SK-N-SH (cell line): Measurements from ENCODE around the gene RPS6KA2. TPM values are rescaled to one million over a fixed set of nuclear protein-coding genes. Genes with fewer than 3 reads are reported as not detected.

Experiments
- CTCF ChIA-PET: fragments of 300-600, 350-600 bp; formaldehyde crosslinking; extraction: SDS; loops from one replicate; lab custom pipeline; 2021; lab: Yijun Ruan, JAX
- POLR2A ChIA-PET: fragments of 350-600 bp; sonication (Branson Sonifier 250); formaldehyde crosslinking; extraction: SDS; loops from one replicate; lab custom pipeline; 2020; ENCODE audit warnings: antibody characterized with exemption, inconsistent platforms; lab: Yijun Ruan, JAX
- DNase-seq: peaks from one replicate; pipeline ENCODE4 v3.0.0; 2012
- H2AFZ ChIP-seq: fragments of 200-600 bp; sonication (generic); 2 replicates; pipeline ENCODE4 v1.8.1; 2016; ENCODE audit warnings: antibody characterized with exemption, mild to moderate bottlenecking, low read depth
- H3F3A ChIP-seq: fragments of 200-600 bp; sonication (generic); replicated peaks from 2 replicates; pipeline ENCODE3; 2016; ENCODE audit warnings: antibody characterized with exemption, mild to moderate bottlenecking; ENCODE audit not compliant: insufficient read depth
- H3K27ac ChIP-seq, 2 experiments: fragments of 200-500 bp in 1 of 2; fragments of 200-600 bp in 1 of 2; sonication (Bioruptor generic) in 1 of 2; sonication (generic), shearing (Covaris generic) in 1 of 2; 2 replicates each; pipeline versions ENCODE4 v1.5.1 to v1.6.1; 2014 to 2016; ENCODE audit warnings: low read depth in 2 of 2, inconsistent platforms in 1 of 2, low read length in 1 of 2, mild to moderate bottlenecking in 1 of 2, mixed read lengths in 1 of 2
- H3K27me3 ChIP-seq: fragments of 200-600 bp; sonication (generic), shearing (Covaris generic); 2 replicates; pipeline ENCODE4 v1.6.1; 2016; ENCODE audit warnings: mixed run types; ENCODE audit not compliant: insufficient read depth
- H3K36me3 ChIP-seq, 2 experiments: fragments of 200-500 bp in 1 of 2; fragments of 200-600 bp in 1 of 2; sonication (Bioruptor generic) in 1 of 2; sonication (generic) in 1 of 2; replicated peaks in 1 of 2; 2 replicates each; pipeline versions ENCODE3 to v1.5.1; 2014 to 2016; ENCODE audit warnings: low read length in 1 of 2, mild to moderate bottlenecking in 1 of 2; ENCODE audit not compliant: insufficient read depth in 2 of 2, control insufficient read depth in 1 of 2
- H3K4me1 ChIP-seq, 2 experiments: fragments of 200-500 bp in 1 of 2; fragments of 200-600 bp in 1 of 2; sonication (Bioruptor generic) in 1 of 2; sonication (generic), shearing (Covaris generic) in 1 of 2; 2 replicates each; pipeline versions ENCODE4 v1.5.1 to v1.6.1; 2014 to 2016; ENCODE audit warnings: low read depth in 1 of 2, low read length in 1 of 2, mixed run types in 1 of 2; ENCODE audit not compliant: insufficient read depth in 2 of 2, control insufficient read depth in 1 of 2
- H3K4me2 ChIP-seq: fragments of 200-600 bp; sonication (generic), shearing (Covaris generic); 2 replicates; pipeline ENCODE4 v1.6.1; 2017; ENCODE audit warnings: mixed run types
- H3K4me3 ChIP-seq, 2 experiments: fragments of 200-500 bp in 1 of 2; fragments of 200-600 bp in 1 of 2; sonication (Bioruptor generic) in 1 of 2; sonication (generic), shearing (Covaris generic) in 1 of 2; 2 replicates each; pipeline versions ENCODE4 v1.5.1 to v1.8.1; 2014 to 2016; ENCODE audit warnings: low read depth in 2 of 2, inconsistent platforms in 1 of 2, low read length in 1 of 2, mild to moderate bottlenecking in 1 of 2, mixed read lengths in 1 of 2, moderate library complexity in 1 of 2
- H3K79me2 ChIP-seq: fragments of 200-600 bp; sonication (generic); 2 replicates; pipeline ENCODE4 v1.8.1; 2017; ENCODE audit warnings: mild to moderate bottlenecking; ENCODE audit not compliant: insufficient read depth
- H3K9ac ChIP-seq: fragments of 200-600 bp; sonication (generic); 2 replicates; pipeline ENCODE4 v1.6.1; 2017; ENCODE audit warnings: mixed run types
- H3K9me2 ChIP-seq: fragments of 200-600 bp; sonication (generic); 2 replicates; pipeline ENCODE4 v1.6.1; 2017; ENCODE audit warnings: mixed run types
- H3K9me3 ChIP-seq: fragments of 200-600 bp; sonication (generic); 2 replicates; pipeline ENCODE4 v1.6.1; 2017; ENCODE audit warnings: mixed run types, mild to moderate bottlenecking, moderate library complexity
- H4K20me1 ChIP-seq: fragments of 200-600 bp; sonication (generic); 2 replicates; pipeline ENCODE4 v1.6.1; 2017; ENCODE audit warnings: mild to moderate bottlenecking, mixed run types; ENCODE audit not compliant: insufficient read depth
- CHD2 ChIP-seq: fragments of 150-350 bp; IDR thresholded peaks from 2 replicates; pipeline ENCODE4 v1.6.1; 2018; ENCODE audit warnings: low read length; ENCODE audit not compliant: partially characterized antibody
- CTCF ChIP-seq: fragments of 200-600 bp; sonication (generic); IDR thresholded peaks from 2 replicates; pipeline ENCODE4 v1.6.1; 2017; ENCODE audit warnings: antibody characterized with exemption, mild to moderate bottlenecking, moderate library complexity
- ELF1 ChIP-seq: IDR thresholded peaks from 2 replicates; pipeline ENCODE4 v1.4.0; 2012
- FOSL2 ChIP-seq: IDR thresholded peaks from 2 replicates; pipeline ENCODE4 v1.4.0; 2012; ENCODE audit warnings: low read depth, mild to moderate bottlenecking, moderate library complexity, borderline replicate concordance
- GATA2 ChIP-seq: sonication (generic); formaldehyde crosslinking; IDR thresholded peaks from 2 replicates; pipeline ENCODE4 v1.5.0; 2020; ENCODE audit warnings: mild to moderate bottlenecking, missing genetic modification reagents
- JUND ChIP-seq: IDR thresholded peaks from 2 replicates; pipeline ENCODE4 v1.4.0; 2012
- NFIC ChIP-seq: IDR thresholded peaks from 2 replicates; pipeline ENCODE4 v1.4.0; 2012; ENCODE audit warnings: borderline replicate concordance
- PBX3 ChIP-seq: IDR thresholded peaks from 2 replicates; pipeline ENCODE4; 2012
- POLR2AphosphoS5 ChIP-seq: IDR thresholded peaks from 2 replicates; pipeline ENCODE4 v1.6.1; 2012; ENCODE audit warnings: low read depth, low read length
- REST ChIP-seq: IDR thresholded peaks from 2 replicates; pipeline ENCODE4 v1.6.1; 2012; ENCODE audit warnings: mild to moderate bottlenecking, low read depth, low read length, moderate library complexity
- RFX5 ChIP-seq: IDR thresholded peaks from 2 replicates; pipeline ENCODE4 v1.6.1; 2012; ENCODE audit warnings: mild to moderate bottlenecking, improper control_type of control experiment, low read length
- SMC3 ChIP-seq: IDR thresholded peaks from 2 replicates; pipeline ENCODE4 v1.6.1; 2012; ENCODE audit warnings: low read depth, low read length, improper control_type of control experiment
- TAF1 ChIP-seq: IDR thresholded peaks from 2 replicates; pipeline ENCODE4 v1.6.1; 2012; ENCODE audit warnings: low read depth, mild to moderate bottlenecking, low read length, moderate library complexity, borderline replicate concordance
- TCF12 ChIP-seq: IDR thresholded peaks from 2 replicates; pipeline ENCODE4 v1.4.0; 2012
- TEAD4 ChIP-seq: IDR thresholded peaks from 2 replicates; pipeline ENCODE4 v1.4.0; 2012; ENCODE audit warnings: mild to moderate bottlenecking, borderline replicate concordance; ENCODE audit not compliant: insufficient read depth
- USF2 ChIP-seq: fragments of 150-350 bp; IDR thresholded peaks from 2 replicates; pipeline ENCODE4 v1.6.1; 2017; ENCODE audit warnings: antibody characterized with exemption, low read length, low read depth, borderline replicate concordance
- WGBS: methylation state at CpG from one replicate; pipeline ENCODE4 v1.1.6; 2017; ENCODE audit warnings: low lambda C conversion rate; 5-methylcytosine and 5-hydroxymethylcytosine counted together
- polyA plus RNA-seq, 3 experiments: library from polyadenylated mRNA; depleted of rRNA; stranded (reverse); fragments of >200 nt; gene quantifications; 2 replicates each; pipeline ENCODE4 v1.2.3, GENCODE V29; 2012

Gene RPS6KA2
- polyA plus RNA-seq, 1 of the 3 experiments (the other 2 are of a cell fraction), result 59.5 TPM

GRCh38 chr6:166561771-166562359, 65.2 kb downstream of the RPS6KA2 start (continued):
- TF ChIP-seq FOSL2 (no peak), PBX3 (no peak), REST (no peak), SMC3 (no peak)

- TF ChIP-seq CHD2 (no peak), GATA2 (CRISPR knock-in tag) (no peak), TCF12 (no peak), TAF1 (no peak), NFIC (no peak), RFX5 (no peak), USF2 (no peak), JUND (no peak), ELF1 (no peak), FOSL2 (no peak), CTCF (no peak), TEAD4 (no peak), POLR2AphosphoS5 (no peak)
- no peak overlapping the region for H3K9ac ChIP-seq
- no peak for DNase-seq
- H3K4me2 ChIP-seq, result no peak overlapping the region
- CTCF ChIA-PET, result no interaction called here
- H3K36me3 ChIP-seq, result peaks cover 14 to 30% of the 10 kb centered on the region in 2 experiments
- H3F3A ChIP-seq, result peaks cover 7% of the 10 kb centered on the region
- 86% methylated on average over 3 of the region's 3 CpGs for WGBS
- H4K20me1 ChIP-seq, result no peaks in the 10 kb centered on the region
- H3K4me3 ChIP-seq, result no peak overlapping the region; a peak in 1 of 4 replicates
- H3K27me3 ChIP-seq, result no peaks in the 10 kb centered on the region
- POLR2A ChIA-PET, result no interaction called here
- no peak overlapping the region for H3K27ac ChIP-seq
- peaks cover 48% of the 10 kb centered on the region for H3K79me2 ChIP-seq
- peaks cover 4 to 5% of the 10 kb centered on the region in 2 experiments; a peak in 1 of 4 replicates for H3K4me1 ChIP-seq
- H2AFZ ChIP-seq, result no peak overlapping the region
- no peaks in the 10 kb centered on the region for H3K9me2 ChIP-seq
- peaks cover 6% of the 10 kb centered on the region; the same call in 1 of the 2 replicates for H3K9me3 ChIP-seq
Measured at GRCh38 chr6:166560222-166560621, 66.8 kb downstream of the RPS6KA2 start.
